Measurements from ENCODE around the gene PLEKHH1. TPM values are rescaled to one million over a fixed set of nuclear protein-coding genes. Genes with fewer than 3 reads are reported as not detected.

Gene PLEKHH1
- total and polyA plus RNA-seq, 8 donors, result 1.2 to 19.2 (median 15.3) TPM

DNA sequence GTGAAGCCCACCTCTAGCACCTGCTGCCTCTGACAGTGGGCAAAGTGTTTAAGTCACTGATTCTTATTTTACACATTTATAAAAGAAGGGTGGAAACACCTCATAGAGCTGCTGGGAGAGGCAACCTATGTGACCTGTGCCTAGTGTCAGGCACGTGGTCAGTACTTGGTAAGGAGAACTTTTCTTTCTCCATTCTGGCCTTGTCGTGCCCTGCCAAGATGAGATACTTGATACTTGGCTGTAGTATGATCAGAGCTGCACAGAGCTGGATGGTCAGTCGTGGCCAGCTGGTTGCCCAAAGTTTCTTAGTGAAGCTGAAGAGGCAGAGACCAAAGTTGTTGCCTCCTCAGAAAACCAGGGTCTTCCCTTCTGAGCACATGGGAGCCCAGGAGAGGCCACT lies 24.6 kb downstream of the PLEKHH1 start:
- ATAC-seq (no peak), DNase-seq (no peak)
- no peaks in the 10 kb centered on the region for H3K27me3 ChIP-seq
- H3K4me3 ChIP-seq, result no peak overlapping the region
- no peaks in the 10 kb centered on the region for H3K9me3 ChIP-seq
- no peak overlapping the region for H3K27ac ChIP-seq
- H3K4me1 ChIP-seq, result no peaks in the 10 kb centered on the region
- intact Hi-C loops (cut with DNase I), result no loop called here
- no peaks in the 10 kb centered on the region for H3K36me3 ChIP-seq
- TF ChIP-seq, protein P1, sequence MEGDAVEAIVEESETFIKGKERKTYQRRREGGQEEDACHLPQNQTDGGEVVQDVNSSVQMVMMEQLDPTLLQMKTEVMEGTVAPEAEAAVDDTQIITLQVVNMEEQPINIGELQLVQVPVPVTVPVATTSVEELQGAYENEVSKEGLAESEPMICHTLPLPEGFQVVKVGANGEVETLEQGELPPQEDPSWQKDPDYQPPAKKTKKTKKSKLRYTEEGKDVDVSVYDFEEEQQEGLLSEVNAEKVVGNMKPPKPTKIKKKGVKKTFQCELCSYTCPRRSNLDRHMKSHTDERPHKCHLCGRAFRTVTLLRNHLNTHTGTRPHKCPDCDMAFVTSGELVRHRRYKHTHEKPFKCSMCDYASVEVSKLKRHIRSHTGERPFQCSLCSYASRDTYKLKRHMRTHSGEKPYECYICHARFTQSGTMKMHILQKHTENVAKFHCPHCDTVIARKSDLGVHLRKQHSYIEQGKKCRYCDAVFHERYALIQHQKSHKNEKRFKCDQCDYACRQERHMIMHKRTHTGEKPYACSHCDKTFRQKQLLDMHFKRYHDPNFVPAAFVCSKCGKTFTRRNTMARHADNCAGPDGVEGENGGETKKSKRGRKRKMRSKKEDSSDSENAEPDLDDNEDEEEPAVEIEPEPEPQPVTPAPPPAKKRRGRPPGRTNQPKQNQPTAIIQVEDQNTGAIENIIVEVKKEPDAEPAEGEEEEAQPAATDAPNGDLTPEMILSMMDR (IDR thresholded peaks at IDR 0.05), result no peak

DNA sequence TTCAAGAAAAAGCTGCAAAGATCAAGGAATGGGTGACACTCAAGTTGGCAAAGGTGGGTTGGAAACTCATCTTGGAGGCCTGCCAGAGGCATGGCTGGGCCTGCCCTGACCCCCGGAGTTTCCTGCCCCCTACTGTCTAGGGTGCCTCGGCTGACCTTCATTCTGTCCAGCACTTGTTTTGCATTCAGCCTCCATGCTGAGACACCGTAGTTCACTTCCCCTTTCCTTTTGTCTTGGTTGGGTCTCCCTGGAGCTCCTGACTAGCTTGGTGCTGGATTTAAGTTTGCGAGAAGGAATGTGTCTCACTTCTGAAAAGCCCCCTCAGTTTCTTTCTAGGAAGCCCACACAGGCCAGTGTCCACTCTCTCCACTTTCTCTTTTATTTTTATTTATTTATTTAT lies 26.5 kb downstream of the PLEKHH1 start:
- Histone ChIP-seq H3K27me3 (no peaks in the 10 kb centered on the region), H3K4me1 (no peaks in the 10 kb centered on the region), H3K9me3 (no peaks in the 10 kb centered on the region), H3K27ac (no peak overlapping the region), H3K36me3 (no peaks in the 10 kb centered on the region), H3K4me3 (no peak overlapping the region)
- TF ChIP-seq, protein P1 (IDR thresholded peaks at IDR 0.05), result no peak
- intact Hi-C loops (cut with DNase I), result no loop called here
- DNase-seq (no peak), ATAC-seq (no peak)

DNA sequence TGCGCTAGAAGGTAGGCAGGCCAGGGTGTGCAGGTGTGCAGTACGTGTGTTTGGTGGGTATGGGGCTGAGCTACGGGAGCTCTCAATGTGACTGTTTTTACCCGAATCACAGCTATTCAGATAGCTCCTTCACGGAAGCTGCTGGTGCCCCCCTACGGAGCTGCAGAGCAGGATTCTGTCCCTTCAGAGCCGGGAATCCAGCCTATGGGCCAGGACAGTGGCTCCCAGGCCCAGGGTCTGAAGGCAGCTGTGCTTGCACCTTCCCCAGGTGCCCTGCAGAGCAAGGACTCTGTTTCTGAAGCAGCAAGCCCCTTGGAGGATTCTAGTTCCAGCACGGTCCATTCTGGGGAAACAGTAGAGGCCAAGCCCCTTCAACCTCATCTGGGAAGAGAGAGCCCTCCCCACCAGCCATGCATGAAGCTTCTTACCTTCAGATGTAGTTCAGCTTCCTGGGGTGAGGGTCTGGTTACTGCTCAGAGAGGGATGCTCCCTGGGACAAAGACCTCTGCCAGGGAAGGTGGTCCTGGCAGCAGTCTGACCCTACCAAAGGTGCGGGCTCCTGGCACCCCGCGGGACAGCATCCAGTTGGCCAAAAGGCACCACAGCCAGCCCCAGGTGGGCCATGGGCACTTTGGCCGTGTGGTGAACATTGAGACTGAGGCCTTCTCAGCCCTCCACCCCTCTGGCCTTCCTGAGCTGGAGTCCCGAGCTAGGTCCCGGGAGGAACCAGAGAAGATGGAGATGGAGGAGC lies 29.1 kb downstream of the PLEKHH1 start:
- H3K36me3 ChIP-seq, result no peaks in the 10 kb centered on the region
- ATAC-seq (no peak), DNase-seq (no peak)
- no peaks in the 10 kb centered on the region for H3K9me3 ChIP-seq
- H3K4me3 ChIP-seq, result no peak overlapping the region
- H3K27me3 ChIP-seq, result no peaks in the 10 kb centered on the region
- TF ChIP-seq, protein P1 (IDR thresholded peaks at IDR 0.05), result no peak
- no peaks in the 10 kb centered on the region for H3K4me1 ChIP-seq
- no peak overlapping the region for H3K27ac ChIP-seq
- intact Hi-C loops (cut with DNase I), result no loop called here

DNA sequence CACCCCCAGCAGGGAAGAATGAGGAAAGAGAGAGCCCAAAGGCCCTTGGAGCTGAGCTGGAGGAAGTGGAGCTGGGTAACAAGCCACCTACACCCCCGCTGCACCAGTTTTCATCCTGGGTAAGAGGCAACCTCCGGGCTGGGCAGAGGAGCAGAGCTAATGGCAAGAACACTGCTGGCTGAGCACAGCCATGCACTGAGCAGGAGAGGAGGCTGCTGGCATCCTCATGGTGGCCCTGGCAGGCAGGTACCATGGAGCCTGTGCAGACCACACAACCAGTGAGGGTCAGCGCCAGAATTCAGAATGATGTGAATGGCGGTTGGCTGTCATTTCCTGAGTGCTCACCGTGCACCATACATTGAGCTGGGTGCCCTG lies 29.7 kb downstream of the PLEKHH1 start:
- DNase-seq (no peak), ATAC-seq (no peak)
- Histone ChIP-seq H3K27me3 (no peaks in the 10 kb centered on the region), H3K9me3 (no peaks in the 10 kb centered on the region), H3K36me3 (no peaks in the 10 kb centered on the region), H3K4me1 (no peaks in the 10 kb centered on the region), H3K27ac (no peak overlapping the region), H3K4me3 (no peak overlapping the region)
- TF ChIP-seq, protein P1 (IDR thresholded peaks at IDR 0.05), result no peak
- intact Hi-C loops (cut with DNase I), result no loop called here

DNA sequence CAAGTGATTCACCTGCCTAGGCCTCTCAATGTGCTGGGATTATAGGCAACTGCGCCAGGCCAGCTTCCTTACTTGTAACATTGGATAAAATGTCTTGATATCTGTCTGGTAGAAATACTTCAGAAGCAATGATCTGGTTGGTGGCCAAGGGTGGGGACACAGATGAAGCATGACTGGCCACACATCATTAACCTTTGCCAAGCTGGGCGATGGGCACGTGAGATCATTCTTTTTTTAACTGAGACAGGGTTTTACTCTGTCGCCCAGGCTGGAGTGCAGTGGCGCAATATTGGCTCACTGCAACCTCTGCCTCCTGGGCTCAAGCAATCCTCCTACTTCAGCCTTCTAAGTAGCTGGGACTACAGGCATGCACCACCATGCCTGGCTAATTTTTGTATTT lies 31.1 kb downstream of the PLEKHH1 start:
- no peaks in the 10 kb centered on the region for H3K27me3 ChIP-seq
- TF ChIP-seq, protein P1 (IDR thresholded peaks at IDR 0.05), result no peak
- no peak overlapping the region for H3K4me3 ChIP-seq
- DNase-seq, result no peak
- no peaks in the 10 kb centered on the region for H3K36me3 ChIP-seq
- H3K9me3 ChIP-seq, result no peaks in the 10 kb centered on the region
- ATAC-seq, result no peak
- H3K4me1 ChIP-seq, result no peaks in the 10 kb centered on the region
- H3K27ac ChIP-seq, result no peak overlapping the region
- intact Hi-C loops (cut with DNase I), result no loop called here
